ENCODE data around the gene PEAK1.
"Not testable (repeated sequence)": the region's sequence is repeated elsewhere in the genome, so short reads cannot be mapped to it uniquely, and the experiment has no call there.

PEAK1 gene

GRCh38 chr15:77291107-77291506 is 128.8 kb downstream of the PEAK1 start:
- DNase-seq (ENCODE audit: low read depth) = no peak
- no peak overlapping the region for H3K4me3 ChIP-seq (ENCODE audit: control insufficient read depth, low read depth, low read length)
- TF ChIP-seq, protein P1, sequence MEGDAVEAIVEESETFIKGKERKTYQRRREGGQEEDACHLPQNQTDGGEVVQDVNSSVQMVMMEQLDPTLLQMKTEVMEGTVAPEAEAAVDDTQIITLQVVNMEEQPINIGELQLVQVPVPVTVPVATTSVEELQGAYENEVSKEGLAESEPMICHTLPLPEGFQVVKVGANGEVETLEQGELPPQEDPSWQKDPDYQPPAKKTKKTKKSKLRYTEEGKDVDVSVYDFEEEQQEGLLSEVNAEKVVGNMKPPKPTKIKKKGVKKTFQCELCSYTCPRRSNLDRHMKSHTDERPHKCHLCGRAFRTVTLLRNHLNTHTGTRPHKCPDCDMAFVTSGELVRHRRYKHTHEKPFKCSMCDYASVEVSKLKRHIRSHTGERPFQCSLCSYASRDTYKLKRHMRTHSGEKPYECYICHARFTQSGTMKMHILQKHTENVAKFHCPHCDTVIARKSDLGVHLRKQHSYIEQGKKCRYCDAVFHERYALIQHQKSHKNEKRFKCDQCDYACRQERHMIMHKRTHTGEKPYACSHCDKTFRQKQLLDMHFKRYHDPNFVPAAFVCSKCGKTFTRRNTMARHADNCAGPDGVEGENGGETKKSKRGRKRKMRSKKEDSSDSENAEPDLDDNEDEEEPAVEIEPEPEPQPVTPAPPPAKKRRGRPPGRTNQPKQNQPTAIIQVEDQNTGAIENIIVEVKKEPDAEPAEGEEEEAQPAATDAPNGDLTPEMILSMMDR (IDR thresholded peaks at IDR 0.05; ENCODE audit: control insufficient read depth, insufficient read depth, low read depth, low read length, missing control alignments) = no peak

DNA sequence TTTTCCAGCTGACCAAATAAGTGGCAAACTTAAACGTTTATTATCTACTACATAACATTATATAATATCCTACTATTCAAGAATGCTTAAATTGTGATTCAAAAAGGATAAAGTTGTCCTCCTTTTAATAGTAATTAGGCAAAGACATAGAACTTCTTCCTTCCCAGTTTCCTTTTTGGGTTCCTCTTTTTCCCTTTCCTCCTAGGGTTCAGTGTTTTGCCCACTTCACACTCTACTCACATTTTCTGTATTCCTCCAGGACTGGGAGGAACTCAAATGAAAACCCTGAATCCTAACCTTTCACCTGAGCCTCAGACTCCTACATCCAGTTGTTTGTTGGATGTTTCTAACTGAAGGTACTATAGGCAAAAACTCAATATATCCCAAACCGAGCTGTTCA is 132.5 kb downstream of the PEAK1 start:
- H3K4me3 ChIP-seq (ENCODE audit: control insufficient read depth, low read depth, low read length) = no peak overlapping the region
- TF ChIP-seq, protein P1 (IDR thresholded peaks at IDR 0.05; ENCODE audit: control insufficient read depth, insufficient read depth, low read depth, low read length, missing control alignments) = no peak
- DNase-seq (ENCODE audit: low read depth) = no peak

DNA sequence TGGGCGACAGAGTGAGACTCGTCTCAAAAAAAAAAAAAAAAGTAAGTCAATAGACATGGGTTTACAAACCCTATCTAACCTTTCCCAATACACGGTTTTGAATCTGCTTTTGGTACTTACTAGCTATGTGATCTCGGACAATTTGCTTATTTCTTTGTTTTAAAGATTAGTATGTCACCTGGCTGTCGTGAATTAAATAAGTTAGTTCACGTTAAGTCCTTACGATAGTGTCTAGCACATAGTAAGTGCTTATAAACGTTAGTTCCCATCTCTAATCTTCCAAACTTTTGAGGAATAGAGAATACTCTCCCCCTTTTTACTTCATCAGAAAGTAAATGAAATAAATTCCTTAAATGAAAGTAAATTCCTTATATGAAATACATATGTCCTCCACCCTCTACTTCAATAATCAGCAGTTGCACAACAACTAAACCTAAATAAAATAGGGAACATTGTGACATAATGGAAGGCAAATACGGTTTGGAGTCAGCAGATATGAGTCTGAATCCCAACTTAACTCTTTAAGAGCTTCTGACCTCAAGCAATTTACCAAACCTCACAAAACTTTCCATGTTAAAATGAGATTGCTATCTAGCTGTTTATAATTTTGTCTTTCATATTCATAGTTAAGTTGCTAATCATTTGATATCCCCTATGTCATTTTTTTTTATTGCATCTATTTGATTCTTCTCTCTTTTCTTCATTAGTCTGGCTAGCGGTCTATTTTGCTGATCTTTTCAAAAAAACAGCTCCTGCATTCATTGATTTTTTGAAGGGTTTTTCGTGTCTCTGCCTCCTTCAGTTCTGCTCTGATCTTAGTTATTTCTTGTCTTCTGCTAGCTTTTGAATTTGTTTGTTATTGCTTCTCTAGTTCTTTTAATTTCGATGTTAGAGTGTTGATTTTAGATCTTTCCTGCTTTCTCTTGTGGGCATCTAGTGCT is 134.6 kb downstream of the PEAK1 start:
- no peak for DNase-seq (ENCODE audit: low read depth)
- TF ChIP-seq, protein P1 (IDR thresholded peaks at IDR 0.05; ENCODE audit: control insufficient read depth, insufficient read depth, low read depth, low read length, missing control alignments) = no peak
- no peak overlapping the region for H3K4me3 ChIP-seq (ENCODE audit: control insufficient read depth, low read depth, low read length)

- TF ChIP-seq, protein P1 (IDR thresholded peaks at IDR 0.05; ENCODE audit: control insufficient read depth, insufficient read depth, low read depth, low read length, missing control alignments) = no peak
- peak; percentile 91 for DNase-seq (ENCODE audit: low read depth)
- no peak overlapping the region for H3K4me3 ChIP-seq (ENCODE audit: control insufficient read depth, low read depth, low read length)
These were observed 137.6 kb downstream of the PEAK1 start for GRCh38 chr15:77282333-77282732.

- no peak overlapping the region for H3K4me3 ChIP-seq (ENCODE audit: control insufficient read depth, low read depth, low read length)
- no peak for DNase-seq (ENCODE audit: low read depth)
- TF ChIP-seq, protein P1 (IDR thresholded peaks at IDR 0.05; ENCODE audit: control insufficient read depth, insufficient read depth, low read depth, low read length, missing control alignments) = no peak
These were observed 143.0 kb downstream of the PEAK1 start for GRCh38 chr15:77276943-77277342.

DNA sequence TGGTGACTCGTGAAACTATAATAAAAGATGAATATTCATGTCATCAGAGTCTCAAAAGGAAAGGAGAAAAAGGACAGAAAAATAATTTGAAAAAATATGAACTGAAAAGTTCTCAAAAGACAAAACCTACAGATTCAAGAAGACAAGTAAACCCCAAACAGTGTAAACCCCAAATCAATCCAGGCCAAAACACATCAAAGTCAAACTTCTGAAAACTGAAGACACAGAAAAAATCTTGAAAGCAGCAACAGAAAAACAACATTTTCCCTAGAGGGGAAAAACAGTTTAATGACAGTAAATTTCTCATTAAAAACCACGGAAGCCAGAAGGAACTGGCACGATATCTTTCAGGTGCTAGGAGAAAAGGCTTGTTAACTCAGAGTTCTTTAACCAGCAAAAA is 143.8 kb downstream of the PEAK1 start:
- DNase-seq (ENCODE audit: low read depth) = no peak

DNA sequence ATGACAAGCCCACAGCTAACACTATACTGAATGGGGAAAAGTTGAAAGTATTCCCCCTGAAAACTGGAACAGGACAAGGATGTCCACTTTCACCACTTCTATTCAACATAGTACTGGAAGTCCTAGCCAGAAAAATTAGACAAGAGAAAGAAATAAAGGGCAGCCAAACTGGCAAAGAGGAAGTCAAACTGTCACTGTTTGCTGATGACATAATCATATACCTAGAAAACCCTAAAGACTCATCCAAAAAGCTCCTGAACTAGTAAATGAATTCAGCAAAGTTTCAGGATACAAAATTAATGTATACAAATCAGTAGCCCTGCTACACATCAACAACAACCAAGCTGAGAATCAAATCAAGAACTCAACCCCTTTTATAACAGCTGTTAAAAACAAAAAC is 146.8 kb downstream of the PEAK1 start:
- not testable (repeated sequence) for DNase-seq (ENCODE audit: low read depth); H3K4me3 ChIP-seq (ENCODE audit: control insufficient read depth, low read depth, low read length)

More for the DNA sequence above, 143.8 kb downstream of the PEAK1 start:
- TF ChIP-seq, protein P1 (IDR thresholded peaks at IDR 0.05; ENCODE audit: control insufficient read depth, insufficient read depth, low read depth, low read length, missing control alignments) = no peak
- H3K4me3 ChIP-seq (ENCODE audit: control insufficient read depth, low read depth, low read length) = no peak overlapping the region

Data from AG09309 (cell line).